HepG2 (cell line): ENCODE results near the gene AP3D1. TPM values are rescaled to one million over a fixed set of nuclear protein-coding genes. Genes with fewer than 3 reads are reported as not detected.

Experiments used
- ASH2L ChIP-seq: fragments of 300-600, 200-600 bp; sonication (generic); IDR thresholded peaks from 2 replicates; pipeline ENCODE4 v1.7.0; 2017; ENCODE audit warnings: low read depth, mild to moderate bottlenecking, moderate library complexity, mixed read lengths, low read length; ENCODE audit not compliant: insufficient read length
- FOXA1 ChIP-seq, 2 experiments: fragments of 450-650 bp in 1 of 2; sonication (generic) in 1 of 2; formaldehyde crosslinking in 1 of 2; IDR thresholded peaks; 2 replicates each; pipeline versions ENCODE4 v1.4.0 to v1.6.1; 2016 to 2020; ENCODE audit warnings: missing genetic modification reagents in 1 of 2
- NPAS2 ChIP-seq: sonication (generic); formaldehyde crosslinking; IDR thresholded peaks from 2 replicates; pipeline ENCODE4 v1.8.0; 2022; ENCODE audit warnings: mild to moderate bottlenecking, missing genetic modification reagents, borderline replicate concordance
- TEAD2 ChIP-seq: sonication (generic); formaldehyde crosslinking; IDR thresholded peaks from 2 replicates; pipeline ENCODE4 v1.9.0; 2021; ENCODE audit warnings: missing genetic modification reagents
- ZBTB8A ChIP-seq: sonication (generic); formaldehyde crosslinking; IDR thresholded peaks from 2 replicates; pipeline ENCODE4 v1.4.0; 2020; ENCODE audit warnings: mild to moderate bottlenecking, low read depth, missing genetic modification reagents, borderline replicate concordance
- ZIK1 ChIP-seq: sonication (generic); formaldehyde crosslinking; IDR thresholded peaks from 2 replicates; pipeline ENCODE4 v1.5.0; 2020; ENCODE audit warnings: mild to moderate bottlenecking, low read depth, missing genetic modification reagents, borderline replicate concordance
- ZNF225 ChIP-seq: sonication (generic); formaldehyde crosslinking; IDR thresholded peaks from 2 replicates; pipeline ENCODE4 v1.4.0; 2020; ENCODE audit warnings: mild to moderate bottlenecking, missing genetic modification reagents
- ZNF564 ChIP-seq: sonication (generic); formaldehyde crosslinking; IDR thresholded peaks from 2 replicates; pipeline ENCODE4 v1.8.1; 2023; ENCODE audit warnings: mild to moderate bottlenecking, missing genetic modification reagents
- ZNF781 ChIP-seq: sonication (generic); formaldehyde crosslinking; IDR thresholded peaks from 2 replicates; pipeline ENCODE4 v1.5.1; 2020; ENCODE audit warnings: borderline replicate concordance, mild to moderate bottlenecking, missing genetic modification reagents; ENCODE audit errors: not compliant biosample characterization
- polyA plus RNA-seq, 8 experiments: library from polyadenylated mRNA; depleted of rRNA in 3 of 8; stranded (reverse) in 7 of 8; unstranded in 1 of 8; fragments of >200 nt; fragmentation: Illumina TruSeq in 4 of 8; extraction: Trizol in 4 of 8; gene quantifications; 2 replicates each; pipeline versions ENCODE4 v1.2.1 to v1.2.3, GENCODE V29; 2011 to 2016; ENCODE audit warnings: low read depth in 4 of 8, missing spikeins in 1 of 8, mixed read lengths in 1 of 8; ENCODE audit not compliant: insufficient read depth in 1 of 8
- total RNA-seq, 5 experiments: library from RNA; depleted of rRNA; stranded (reverse); fragments of >200 nt; fragmentation: Illumina TruSeq; extraction: Trizol; gene quantifications; 2 replicates each; pipeline ENCODE4 v1.2.3, GENCODE V29; 2016; ENCODE audit warnings: low read depth in 1 of 5
- TF ChIP-seq, protein P1 (sequence below): sonication (generic); formaldehyde crosslinking; IDR thresholded peaks from 2 replicates; pipeline ENCODE4 v1.8.1; 2022; ENCODE audit warnings: low read depth, mild to moderate bottlenecking, missing genetic modification reagents
- TF ChIP-seq, protein P2 (sequence below): sonication (generic); formaldehyde crosslinking; IDR thresholded peaks from 2 replicates; pipeline ENCODE4 v1.4.0; 2020; ENCODE audit warnings: missing genetic modification reagents
- TF ChIP-seq, protein P3 (sequence below): sonication (generic); formaldehyde crosslinking; conservative IDR thresholded peaks from 2 replicates; pipeline ENCODE4 v1.4.0; 2020; ENCODE audit warnings: missing genetic modification reagents
- TF ChIP-seq, protein P4 (sequence below): sonication (generic); formaldehyde crosslinking; IDR thresholded peaks from 2 replicates; pipeline ENCODE4 v1.8.0; 2022; ENCODE audit warnings: mild to moderate bottlenecking, missing genetic modification reagents, moderate library complexity
- TF ChIP-seq, protein P5 (sequence below): sonication (generic); formaldehyde crosslinking; conservative IDR thresholded peaks from 2 replicates; pipeline ENCODE4 v1.5.0; 2020; ENCODE audit warnings: missing genetic modification reagents

AP3D1 gene
- total and polyA plus RNA-seq, 2 of the 13 experiments (the other 11 are each of a cell fraction or from before 2014, with no cell fraction given): 68.0 to 82.6 TPM

DNA sequence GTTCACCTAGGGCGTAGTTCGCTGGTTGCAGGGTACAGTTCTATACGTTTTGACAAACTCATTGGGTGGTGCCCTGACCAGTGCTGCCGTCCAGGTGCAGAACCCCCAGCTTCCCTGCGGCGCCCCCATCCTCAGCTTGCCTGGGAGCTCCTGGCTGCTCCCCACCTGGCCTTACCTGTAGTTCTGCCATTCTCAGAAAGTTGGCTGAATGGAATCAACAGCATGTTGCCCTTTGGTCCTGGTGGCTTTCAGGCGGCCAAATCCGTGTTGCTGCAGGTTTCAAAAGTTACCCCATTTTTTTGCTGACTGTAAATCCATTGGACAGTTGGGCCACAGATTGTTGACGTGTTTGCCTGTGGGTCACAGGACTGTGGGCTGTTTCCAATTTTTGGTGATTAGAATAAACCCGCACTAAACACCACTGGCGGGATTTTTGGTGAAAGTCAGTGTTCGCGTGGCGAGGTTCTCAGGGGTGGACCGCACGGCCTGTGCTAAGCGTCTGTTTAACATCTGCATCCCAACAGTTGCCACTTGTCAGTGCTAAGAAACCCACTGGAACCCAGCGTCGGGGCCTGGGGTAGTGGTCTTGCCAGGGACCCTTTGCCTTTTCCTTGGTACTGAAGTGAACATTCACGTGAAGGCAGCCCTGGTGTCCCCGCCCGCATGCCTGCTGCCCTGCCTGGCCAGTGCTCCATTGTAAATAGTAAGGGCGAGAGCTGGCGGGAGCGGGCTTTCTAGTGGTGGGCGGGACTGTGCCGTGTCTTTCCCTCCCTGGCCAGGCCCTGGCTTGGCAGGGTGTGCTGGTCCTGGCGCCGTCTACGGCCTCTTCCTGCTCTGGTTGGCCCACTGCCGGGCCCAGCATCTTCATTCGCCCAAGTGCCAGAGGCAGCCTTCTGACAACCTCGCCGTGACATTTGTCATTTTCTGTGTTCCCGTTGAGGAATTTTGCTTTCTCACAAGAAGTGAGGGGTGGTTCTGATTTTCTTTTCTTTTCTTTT lies 15.7 kb upstream of the AP3D1 start (continued):
- TF ChIP-seq ZNF225 (CRISPR knock-in tag) (no peak), ZNF564 (no peak), ZNF781 (no peak), FOXA1 (IDR thresholded peaks at IDR 0.05) (no peak), FOXA1 (CRISPR knock-in tag; IDR thresholded peaks at IDR 0.05) (peak; percentile 85), ZBTB8A (CRISPR knock-in tag) (no peak), ASH2L (peak; percentile 26), ZIK1 (CRISPR knock-in tag) (no peak), NPAS2 (CRISPR knock-in tag) (no peak), TEAD2 (CRISPR knock-in tag) (no peak)
- TF ChIP-seq, protein P1, sequence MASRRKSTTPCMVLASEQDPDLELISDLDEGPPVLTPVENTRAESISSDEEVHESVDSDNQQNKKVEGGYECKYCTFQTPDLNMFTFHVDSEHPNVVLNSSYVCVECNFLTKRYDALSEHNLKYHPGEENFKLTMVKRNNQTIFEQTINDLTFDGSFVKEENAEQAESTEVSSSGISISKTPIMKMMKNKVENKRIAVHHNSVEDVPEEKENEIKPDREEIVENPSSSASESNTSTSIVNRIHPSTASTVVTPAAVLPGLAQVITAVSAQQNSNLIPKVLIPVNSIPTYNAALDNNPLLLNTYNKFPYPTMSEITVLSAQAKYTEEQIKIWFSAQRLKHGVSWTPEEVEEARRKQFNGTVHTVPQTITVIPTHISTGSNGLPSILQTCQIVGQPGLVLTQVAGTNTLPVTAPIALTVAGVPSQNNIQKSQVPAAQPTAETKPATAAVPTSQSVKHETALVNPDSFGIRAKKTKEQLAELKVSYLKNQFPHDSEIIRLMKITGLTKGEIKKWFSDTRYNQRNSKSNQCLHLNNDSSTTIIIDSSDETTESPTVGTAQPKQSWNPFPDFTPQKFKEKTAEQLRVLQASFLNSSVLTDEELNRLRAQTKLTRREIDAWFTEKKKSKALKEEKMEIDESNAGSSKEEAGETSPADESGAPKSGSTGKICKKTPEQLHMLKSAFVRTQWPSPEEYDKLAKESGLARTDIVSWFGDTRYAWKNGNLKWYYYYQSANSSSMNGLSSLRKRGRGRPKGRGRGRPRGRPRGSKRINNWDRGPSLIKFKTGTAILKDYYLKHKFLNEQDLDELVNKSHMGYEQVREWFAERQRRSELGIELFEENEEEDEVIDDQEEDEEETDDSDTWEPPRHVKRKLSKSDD: no peak
- TF ChIP-seq, protein P2, sequence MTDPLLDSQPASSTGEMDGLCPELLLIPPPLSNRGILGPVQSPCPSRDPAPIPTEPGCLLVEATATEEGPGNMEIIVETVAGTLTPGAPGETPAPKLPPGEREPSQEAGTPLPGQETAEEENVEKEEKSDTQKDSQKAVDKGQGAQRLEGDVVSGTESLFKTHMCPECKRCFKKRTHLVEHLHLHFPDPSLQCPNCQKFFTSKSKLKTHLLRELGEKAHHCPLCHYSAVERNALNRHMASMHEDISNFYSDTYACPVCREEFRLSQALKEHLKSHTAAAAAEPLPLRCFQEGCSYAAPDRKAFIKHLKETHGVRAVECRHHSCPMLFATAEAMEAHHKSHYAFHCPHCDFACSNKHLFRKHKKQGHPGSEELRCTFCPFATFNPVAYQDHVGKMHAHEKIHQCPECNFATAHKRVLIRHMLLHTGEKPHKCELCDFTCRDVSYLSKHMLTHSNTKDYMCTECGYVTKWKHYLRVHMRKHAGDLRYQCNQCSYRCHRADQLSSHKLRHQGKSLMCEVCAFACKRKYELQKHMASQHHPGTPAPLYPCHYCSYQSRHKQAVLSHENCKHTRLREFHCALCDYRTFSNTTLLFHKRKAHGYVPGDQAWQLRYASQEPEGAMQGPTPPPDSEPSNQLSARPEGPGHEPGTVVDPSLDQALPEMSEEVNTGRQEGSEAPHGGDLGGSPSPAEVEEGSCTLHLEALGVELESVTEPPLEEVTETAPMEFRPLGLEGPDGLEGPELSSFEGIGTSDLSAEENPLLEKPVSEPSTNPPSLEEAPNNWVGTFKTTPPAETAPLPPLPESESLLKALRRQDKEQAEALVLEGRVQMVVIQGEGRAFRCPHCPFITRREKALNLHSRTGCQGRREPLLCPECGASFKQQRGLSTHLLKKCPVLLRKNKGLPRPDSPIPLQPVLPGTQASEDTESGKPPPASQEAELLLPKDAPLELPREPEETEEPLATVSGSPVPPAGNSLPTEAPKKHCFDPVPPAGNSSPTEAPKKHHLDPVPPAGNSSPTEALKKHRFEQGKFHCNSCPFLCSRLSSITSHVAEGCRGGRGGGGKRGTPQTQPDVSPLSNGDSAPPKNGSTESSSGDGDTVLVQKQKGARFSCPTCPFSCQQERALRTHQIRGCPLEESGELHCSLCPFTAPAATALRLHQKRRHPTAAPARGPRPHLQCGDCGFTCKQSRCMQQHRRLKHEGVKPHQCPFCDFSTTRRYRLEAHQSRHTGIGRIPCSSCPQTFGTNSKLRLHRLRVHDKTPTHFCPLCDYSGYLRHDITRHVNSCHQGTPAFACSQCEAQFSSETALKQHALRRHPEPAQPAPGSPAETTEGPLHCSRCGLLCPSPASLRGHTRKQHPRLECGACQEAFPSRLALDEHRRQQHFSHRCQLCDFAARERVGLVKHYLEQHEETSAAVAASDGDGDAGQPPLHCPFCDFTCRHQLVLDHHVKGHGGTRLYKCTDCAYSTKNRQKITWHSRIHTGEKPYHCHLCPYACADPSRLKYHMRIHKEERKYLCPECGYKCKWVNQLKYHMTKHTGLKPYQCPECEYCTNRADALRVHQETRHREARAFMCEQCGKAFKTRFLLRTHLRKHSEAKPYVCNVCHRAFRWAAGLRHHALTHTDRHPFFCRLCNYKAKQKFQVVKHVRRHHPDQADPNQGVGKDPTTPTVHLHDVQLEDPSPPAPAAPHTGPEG (CRISPR knock-in tag): peak; percentile 96
- TF ChIP-seq, protein P3, sequence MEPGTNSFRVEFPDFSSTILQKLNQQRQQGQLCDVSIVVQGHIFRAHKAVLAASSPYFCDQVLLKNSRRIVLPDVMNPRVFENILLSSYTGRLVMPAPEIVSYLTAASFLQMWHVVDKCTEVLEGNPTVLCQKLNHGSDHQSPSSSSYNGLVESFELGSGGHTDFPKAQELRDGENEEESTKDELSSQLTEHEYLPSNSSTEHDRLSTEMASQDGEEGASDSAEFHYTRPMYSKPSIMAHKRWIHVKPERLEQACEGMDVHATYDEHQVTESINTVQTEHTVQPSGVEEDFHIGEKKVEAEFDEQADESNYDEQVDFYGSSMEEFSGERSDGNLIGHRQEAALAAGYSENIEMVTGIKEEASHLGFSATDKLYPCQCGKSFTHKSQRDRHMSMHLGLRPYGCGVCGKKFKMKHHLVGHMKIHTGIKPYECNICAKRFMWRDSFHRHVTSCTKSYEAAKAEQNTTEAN (CRISPR knock-in tag): 0 out of 2 replicates have a peak, but pooled peaks have one; percentile 32
- TF ChIP-seq, protein P4, sequence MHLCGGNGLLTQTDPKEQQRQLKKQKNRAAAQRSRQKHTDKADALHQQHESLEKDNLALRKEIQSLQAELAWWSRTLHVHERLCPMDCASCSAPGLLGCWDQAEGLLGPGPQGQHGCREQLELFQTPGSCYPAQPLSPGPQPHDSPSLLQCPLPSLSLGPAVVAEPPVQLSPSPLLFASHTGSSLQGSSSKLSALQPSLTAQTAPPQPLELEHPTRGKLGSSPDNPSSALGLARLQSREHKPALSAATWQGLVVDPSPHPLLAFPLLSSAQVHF (CRISPR knock-in tag): no peak
- TF ChIP-seq, protein P5, sequence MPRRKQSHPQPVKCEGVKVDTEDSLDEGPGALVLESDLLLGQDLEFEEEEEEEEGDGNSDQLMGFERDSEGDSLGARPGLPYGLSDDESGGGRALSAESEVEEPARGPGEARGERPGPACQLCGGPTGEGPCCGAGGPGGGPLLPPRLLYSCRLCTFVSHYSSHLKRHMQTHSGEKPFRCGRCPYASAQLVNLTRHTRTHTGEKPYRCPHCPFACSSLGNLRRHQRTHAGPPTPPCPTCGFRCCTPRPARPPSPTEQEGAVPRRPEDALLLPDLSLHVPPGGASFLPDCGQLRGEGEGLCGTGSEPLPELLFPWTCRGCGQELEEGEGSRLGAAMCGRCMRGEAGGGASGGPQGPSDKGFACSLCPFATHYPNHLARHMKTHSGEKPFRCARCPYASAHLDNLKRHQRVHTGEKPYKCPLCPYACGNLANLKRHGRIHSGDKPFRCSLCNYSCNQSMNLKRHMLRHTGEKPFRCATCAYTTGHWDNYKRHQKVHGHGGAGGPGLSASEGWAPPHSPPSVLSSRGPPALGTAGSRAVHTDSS (CRISPR knock-in tag): no peak
